ENCODE results near the gene IL17REL.

Gene IL17REL

GRCh38 chr22:50002791-50003190, 9.8 kb downstream of the IL17REL start:
- no peak for DNase-seq (ENCODE audit: low read depth)

- no peak for DNase-seq (ENCODE audit: low read depth)
Observed at GRCh38 chr22:50001388-50002231, 11.0 kb downstream of the IL17REL start.

GRCh38 chr22:50000587-50001387, 11.8 kb downstream of the IL17REL start:
- DNase-seq (ENCODE audit: low read depth) = no peak

DNA sequence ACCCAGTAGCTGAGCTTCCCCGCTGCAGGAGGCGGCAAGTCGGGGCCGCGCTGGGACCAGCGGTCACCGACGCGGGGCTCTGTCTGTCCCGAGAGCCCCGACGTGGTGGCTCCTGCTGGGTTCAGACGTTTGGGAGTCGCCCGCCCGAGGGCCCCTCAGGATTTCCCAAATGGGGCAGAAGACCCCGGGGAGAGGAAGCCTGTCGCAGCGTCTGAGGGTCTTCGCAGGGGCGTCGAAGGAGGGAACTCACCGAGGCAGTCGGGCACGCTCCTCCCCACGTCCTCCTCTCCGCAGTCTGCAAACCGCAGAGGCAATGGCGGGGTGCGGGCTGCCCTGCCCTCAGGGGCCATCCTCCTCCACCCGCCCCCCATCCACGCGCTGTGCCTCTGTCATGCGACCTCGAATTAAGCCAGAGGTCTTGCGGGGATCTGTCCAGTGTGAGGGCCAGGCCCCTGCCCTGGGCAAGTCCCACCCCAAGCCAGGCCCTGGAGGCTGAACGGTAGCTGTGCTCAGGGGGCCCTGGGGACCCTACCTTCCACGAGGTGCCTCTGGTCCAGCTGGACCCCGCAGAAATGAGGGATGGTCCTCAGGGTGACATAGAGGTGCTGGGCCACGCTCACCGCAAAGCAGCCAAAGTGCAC, 12.5 kb downstream of the IL17REL start:
- DNase-seq (ENCODE audit: low read depth) = no peak

DNA sequence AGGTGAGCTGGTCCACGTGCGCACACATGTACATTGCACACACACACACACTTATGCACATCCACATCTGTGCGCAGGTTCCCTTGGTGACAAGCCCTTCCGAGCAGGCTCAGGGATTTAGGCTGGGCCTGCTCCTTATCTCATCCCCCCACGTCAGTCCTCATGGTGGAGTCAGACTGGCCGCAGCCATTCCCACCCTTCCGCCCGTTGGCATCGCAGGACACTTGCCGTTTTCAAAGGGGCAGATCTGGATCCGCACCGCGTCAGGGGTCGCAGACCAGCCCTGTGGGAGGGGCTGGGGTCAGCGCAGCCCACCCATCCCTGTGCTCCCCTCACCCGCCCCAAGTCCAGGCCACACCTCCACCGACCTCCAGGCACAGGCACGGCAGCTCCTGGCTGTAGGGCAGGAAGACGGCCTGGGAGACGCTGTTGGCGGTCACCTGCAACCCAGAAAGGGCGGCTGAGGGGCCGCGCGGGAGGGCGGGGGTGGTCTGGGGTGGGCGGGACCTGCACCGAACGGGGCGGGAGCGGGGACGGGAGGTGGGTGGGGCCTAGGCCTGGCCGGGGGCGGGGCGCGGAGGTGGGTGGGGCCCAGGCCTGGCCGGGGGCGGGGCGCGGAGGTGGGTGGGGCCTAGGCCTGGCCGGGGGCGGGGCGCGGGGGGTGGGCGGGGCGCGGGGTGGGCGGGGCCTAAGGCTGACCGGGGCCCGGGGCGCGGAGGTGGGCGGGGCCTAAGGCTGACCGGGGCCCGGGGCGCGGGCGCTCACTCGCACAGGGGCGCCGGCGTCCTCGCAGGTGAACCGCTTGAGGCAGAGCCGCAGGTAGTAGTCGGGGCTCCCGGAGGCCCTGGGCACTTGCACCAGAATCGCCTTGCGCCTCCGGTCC, 13.3 kb downstream of the IL17REL start:
- DNase-seq (ENCODE audit: low read depth) = no peak

DNA sequence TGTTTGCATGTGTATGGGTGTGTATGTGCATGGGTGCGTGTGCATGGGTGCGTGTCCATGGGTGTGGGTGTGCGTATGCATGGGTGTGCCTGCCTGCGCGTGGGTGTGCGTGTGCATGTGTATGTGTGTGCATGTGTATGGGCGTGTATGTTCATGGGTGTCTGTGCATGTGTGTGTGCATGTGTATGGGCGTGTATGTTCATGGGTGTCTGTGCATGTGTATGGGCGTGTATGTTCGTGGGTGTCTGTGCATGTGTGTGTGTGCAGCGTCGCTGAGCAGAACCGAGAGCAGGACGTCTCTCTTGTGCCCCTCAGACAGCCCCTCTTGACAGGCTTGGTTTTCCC, 13.9 kb downstream of the IL17REL start:
- DNase-seq (ENCODE audit: low read depth) = no peak

GRCh38 chr22:49997932-49998717, 14.4 kb downstream of the IL17REL start:
- DNase-seq (ENCODE audit: low read depth) = no peak

DNA sequence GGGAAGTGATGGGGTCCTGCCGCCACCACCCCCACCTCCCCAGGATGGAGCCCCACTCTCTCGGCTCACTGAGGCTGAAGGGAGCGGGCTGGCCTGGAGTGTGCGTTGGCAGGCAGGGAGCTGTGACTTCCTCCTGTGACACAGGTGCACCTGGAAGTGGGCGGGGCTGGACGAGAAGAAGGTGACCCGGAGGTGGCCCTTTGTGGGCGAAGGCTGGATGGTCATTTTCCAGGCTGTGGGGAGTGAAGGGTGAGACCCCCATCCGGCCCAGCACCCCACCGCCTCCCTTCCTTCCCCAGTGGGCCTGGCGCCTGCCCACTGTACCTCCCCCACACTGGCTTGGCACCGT, 15.3 kb downstream of the IL17REL start:
- no peak for DNase-seq (ENCODE audit: low read depth)

GRCh38 chr22:49996518-49997250, 15.9 kb downstream of the IL17REL start:
- DNase-seq (ENCODE audit: low read depth) = no peak

GRCh38 chr22:49996119-49996517, 16.4 kb downstream of the IL17REL start:
- DNase-seq (ENCODE audit: low read depth) = no peak

DNA sequence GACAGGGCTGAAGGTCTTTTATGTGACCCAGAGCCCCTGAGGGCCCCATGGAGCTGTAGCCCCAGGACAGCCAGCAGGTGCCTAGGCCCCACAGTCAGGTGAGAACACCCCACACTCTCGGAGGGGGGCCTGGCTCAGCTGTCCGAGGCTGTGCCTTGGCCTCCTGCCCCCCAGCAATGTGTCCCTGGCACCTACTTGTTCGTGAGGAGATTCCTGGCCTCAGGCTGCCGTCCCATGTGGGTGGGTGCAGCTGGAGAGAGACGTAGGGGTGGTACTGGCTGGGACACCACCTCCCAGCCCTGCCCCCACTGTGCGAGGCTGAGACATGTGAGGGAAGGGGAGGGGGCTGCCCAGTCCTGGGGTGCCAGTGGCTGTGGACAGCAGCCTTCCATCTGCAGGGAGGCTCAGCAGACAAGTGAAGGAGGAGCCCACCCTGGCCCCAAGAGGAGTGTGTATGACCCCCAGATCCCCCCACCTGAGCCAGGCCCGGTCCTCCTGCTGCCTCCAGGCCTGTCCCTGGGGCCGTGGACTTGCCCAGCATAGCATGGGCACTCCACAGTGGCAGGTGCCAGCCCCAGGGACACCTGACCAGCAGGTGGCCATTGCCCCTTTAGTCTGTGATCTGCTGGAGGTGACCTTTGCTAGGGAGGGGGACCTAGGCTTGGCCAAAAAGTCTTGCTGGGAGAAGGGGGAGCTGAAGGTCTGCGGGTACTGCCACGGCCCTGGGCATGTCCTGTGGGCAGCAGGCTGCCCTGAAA, 17.0 kb downstream of the IL17REL start:
- no peak for DNase-seq (ENCODE audit: low read depth)

GRCh38 chr22:49995041-49995360, 17.6 kb downstream of the IL17REL start:
- DNase-seq (ENCODE audit: low read depth) = no peak

GRCh38 chr22:49994361-49995040, 18.1 kb downstream of the IL17REL start:
- no peak for DNase-seq (ENCODE audit: low read depth)

DNA sequence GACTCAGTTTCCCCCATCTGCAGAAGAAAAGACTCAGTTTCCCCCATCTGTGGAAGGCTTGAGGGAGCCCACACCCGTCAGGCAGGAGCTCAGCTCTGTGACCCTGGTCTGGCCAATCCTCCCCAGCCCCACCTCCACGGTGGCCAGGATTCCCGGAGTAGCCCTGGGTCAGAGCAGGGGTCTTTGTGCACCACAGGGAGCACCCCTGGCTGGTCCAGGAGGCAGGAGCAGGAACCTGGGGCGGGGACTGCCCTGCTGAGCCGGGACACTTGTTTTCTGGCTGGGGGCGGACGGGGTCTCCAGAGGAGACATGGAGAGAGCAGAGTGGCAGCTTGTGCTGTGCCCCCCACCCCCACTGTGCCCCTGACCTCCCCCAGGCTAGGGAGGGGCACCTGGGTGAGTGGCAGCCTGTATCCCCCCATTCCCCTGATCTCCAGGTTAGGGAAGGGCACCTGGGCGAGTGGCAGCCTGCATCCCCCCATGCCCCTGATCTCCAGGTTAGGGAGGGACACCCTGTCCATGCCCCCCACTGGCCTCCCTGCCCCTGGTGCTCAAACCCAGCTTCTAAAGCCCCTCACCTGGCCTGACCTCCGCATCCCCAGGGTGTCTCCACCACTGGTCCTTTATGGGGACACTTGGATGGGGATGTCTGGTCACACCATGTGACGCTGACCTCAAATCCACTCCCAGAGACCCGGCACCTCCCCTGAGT, 18.8 kb downstream of the IL17REL start:
- no peak for DNase-seq (ENCODE audit: low read depth)

- peak; percentile 61 for DNase-seq (ENCODE audit: low read depth)
Observed at GRCh38 chr22:49992921-49993648, 19.5 kb downstream of the IL17REL start.

DNA sequence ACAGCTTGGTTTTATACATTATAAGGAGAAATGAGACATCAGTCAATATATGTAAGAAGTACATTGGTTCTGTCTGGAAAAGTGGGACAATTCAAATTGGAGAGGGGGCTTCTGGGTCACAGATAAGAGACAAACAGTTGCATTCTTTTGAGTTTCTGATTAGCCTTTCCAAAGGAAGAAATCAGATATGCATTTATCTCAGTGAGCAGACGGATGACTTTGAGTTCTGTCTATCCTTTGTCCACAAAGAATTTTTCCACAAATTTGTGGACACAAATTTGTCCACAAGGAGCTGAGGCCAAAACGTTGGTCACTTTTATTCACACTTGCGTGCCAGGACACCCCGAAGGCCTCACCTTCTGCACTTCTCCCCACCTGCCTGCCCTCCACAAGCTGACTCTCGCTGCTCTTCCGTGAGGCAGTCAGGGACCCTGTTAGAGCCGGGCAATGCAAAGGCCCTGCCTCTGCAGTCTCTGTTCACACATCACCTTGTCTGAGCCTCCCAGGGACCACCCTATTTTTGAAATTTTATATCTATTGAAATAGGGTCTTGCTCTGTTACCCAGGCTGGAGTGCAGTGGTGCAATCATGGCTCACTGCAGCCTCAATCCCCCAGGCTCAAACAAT, 20.5 kb downstream of the IL17REL start:
- no peak for DNase-seq (ENCODE audit: low read depth)

GRCh38 chr22:49991167-49991566, 21.4 kb downstream of the IL17REL start:
- DNase-seq (ENCODE audit: low read depth) = no peak

Data from stimulated activated CD8-positive, alpha-beta memory T cell treated with anti-CD3 and anti-CD28 coated beads, Interleukin-12 subunit alpha, Interleukin-12 subunit beta, amount 100 ng/mL, for 1 hour (primary cell).